ENCODE measurements around the gene MITF.

Gene MITF

GRCh38 chr3:69739204-69740102 lies at the start of gene MITF:
MITF (plus strand) TSS chr3:69739464; CDS start chr3:69739598, 134 bp downstream.
- FAIRE-seq: no peak

- FAIRE-seq: no peak
Measured at GRCh38 chr3:69691860-69692259, 47.4 kb upstream of the MITF start.

- FAIRE-seq: no peak
Measured at GRCh38 chr3:69692761-69693160, 46.5 kb upstream of the MITF start.

- no peak for FAIRE-seq
Measured at GRCh38 chr3:69695443-69695842, 43.8 kb upstream of the MITF start.

- no peak for FAIRE-seq
Measured at GRCh38 chr3:69695933-69696332, 43.3 kb upstream of the MITF start.

GRCh38 chr3:69696367-69696766 lies 42.9 kb upstream of the MITF start:
- no peak for FAIRE-seq

- FAIRE-seq: no peak
Measured at GRCh38 chr3:69697381-69697780, 41.9 kb upstream of the MITF start.

GRCh38 chr3:69698728-69699127 lies 40.5 kb upstream of the MITF start:
- FAIRE-seq: no peak

- FAIRE-seq: no peak
Measured at GRCh38 chr3:69699183-69699582, 40.1 kb upstream of the MITF start.

GRCh38 chr3:69700949-69701348 lies 38.3 kb upstream of the MITF start:
- FAIRE-seq: no peak

- FAIRE-seq: no peak
Measured at GRCh38 chr3:69710153-69710977, 28.9 kb upstream of the MITF start.

GRCh38 chr3:69712269-69712668 lies 27.0 kb upstream of the MITF start:
- no peak for FAIRE-seq

- no peak for FAIRE-seq
Measured at GRCh38 chr3:69712933-69713332, 26.3 kb upstream of the MITF start.

- no peak for FAIRE-seq
Measured at GRCh38 chr3:69715204-69715603, 24.1 kb upstream of the MITF start.

GRCh38 chr3:69716119-69716518 lies 23.1 kb upstream of the MITF start:
- FAIRE-seq: no peak

- FAIRE-seq: no peak
Measured at GRCh38 chr3:69718866-69719586, 20.2 kb upstream of the MITF start.

GRCh38 chr3:69719587-69720122 lies 19.6 kb upstream of the MITF start:
- FAIRE-seq: no peak

- no peak for FAIRE-seq
Measured at GRCh38 chr3:69720824-69721223, 18.4 kb upstream of the MITF start.

GRCh38 chr3:69723389-69723788 lies 15.9 kb upstream of the MITF start:
- FAIRE-seq: no peak

- no peak for FAIRE-seq
Measured at GRCh38 chr3:69724722-69725435, 14.4 kb upstream of the MITF start.

GRCh38 chr3:69725994-69726571 lies 13.2 kb upstream of the MITF start:
- FAIRE-seq: no peak
